A549 (cell line): ENCODE data around the gene RPL13A. TPM values are rescaled to one million over a fixed set of nuclear protein-coding genes. Genes with fewer than 3 reads are reported as not detected.
A peak's percentile ranks its signal among the peaks of the same experiment; 100 is the strongest.

Experiments
- ATAC-seq, 2 experiments: fragments of 200-7000 bp in 1 of 2; fragments of >200 bp in 1 of 2; cut with Nextera tagmentation in 1 of 2; cut with Tn5 transposase in 1 of 2; 3 replicates each; pipeline versions ENCODE4 v1.8.0 to v1.9.1; 2018 to 2020; ENCODE audit warnings: mild to moderate bottlenecking in 1 of 2, moderate library complexity in 1 of 2
- CTCF ChIA-PET: fragments of 300-600 bp; sonication (Branson Sonifier 250); formaldehyde crosslinking; extraction: SDS; loops from one replicate; lab custom pipeline; 2021; ENCODE audit warnings: antibody characterized with exemption, inconsistent platforms; lab: Yijun Ruan, JAX
- POLR2A ChIA-PET: fragments of 350-600 bp; formaldehyde crosslinking; extraction: SDS; loops from one replicate; lab custom pipeline; 2021; ENCODE audit warnings: antibody characterized with exemption, inconsistent platforms; lab: Yijun Ruan, JAX
- DNase-seq, 2 experiments: peaks; one replicate each; pipeline versions ENCODE4 v3.0.0 to v3.0.0-alpha.2; 2011 to 2016; ENCODE audit warnings: low read depth in 1 of 2, low spot score in 1 of 2
- FAIRE-seq: peaks from 2 replicates; lab custom pipeline; 2011; peaks lifted over from hg19 to GRCh38; lab: Jason Lieb, UNC
- H3K27ac ChIP-seq, 2 experiments: fragments of >200 bp; sonication (Bioruptor Twin); formaldehyde crosslinking; 3 replicates each; pipeline ENCODE4 v1.5.1; 2016 to 2017
- H3K4me1 ChIP-seq: fragments of >200 bp; sonication (Bioruptor Twin); formaldehyde crosslinking; 3 replicates; pipeline ENCODE4 v1.6.1; 2016
- H3K4me2 ChIP-seq: fragments of >200 bp; sonication (Bioruptor Twin); formaldehyde crosslinking; 3 replicates; pipeline ENCODE4 v1.6.1; 2016
- H3K4me3 ChIP-seq: fragments of >200 bp; sonication (Bioruptor Twin); formaldehyde crosslinking; 3 replicates; pipeline ENCODE4 v1.5.1; 2016
- H3K9me3 ChIP-seq: fragments of >200 bp; sonication (Bioruptor Twin); formaldehyde crosslinking; 3 replicates; pipeline ENCODE4 v1.6.1; 2016
- ATOH8 ChIP-seq: fragments of 250-450 bp; sonication (Bioruptor Pico); IDR thresholded peaks from 2 replicates; pipeline ENCODE4 v1.5.0; 2020; ENCODE audit warnings: low read depth, mild to moderate bottlenecking, moderate library complexity
- BHLHE40 ChIP-seq: IDR thresholded peaks from 2 replicates; pipeline ENCODE4 v1.6.1; 2012; ENCODE audit warnings: low read depth, low read length, inconsistent platforms
- CHD2 ChIP-seq: fragments of 150-350 bp; IDR thresholded peaks from 2 replicates; pipeline ENCODE4 v1.6.1; 2014; ENCODE audit warnings: low read length; ENCODE audit not compliant: partially characterized antibody
- E2F6 ChIP-seq: IDR thresholded peaks from 2 replicates; pipeline ENCODE4 v1.6.1; 2012; ENCODE audit warnings: low read depth, borderline replicate concordance
- EHF ChIP-seq: fragments of 250-450 bp; sonication (Bioruptor Pico); IDR thresholded peaks from 2 replicates; pipeline ENCODE4 v1.5.0; 2020; ENCODE audit warnings: mild to moderate bottlenecking
- ELK1 ChIP-seq: fragments of 150-350 bp; IDR thresholded peaks from 2 replicates; pipeline ENCODE4 v1.6.1; 2014; ENCODE audit warnings: low read depth, mild to moderate bottlenecking, low read length
- EP300 ChIP-seq, 2 experiments: fragments of >200 bp; sonication (Bioruptor Twin); formaldehyde crosslinking; IDR thresholded peaks; 2 replicates in 1 of 2; 3 replicates in 1 of 2; pipeline ENCODE4 v1.6.1; 2016 to 2017
- ESRRA ChIP-seq: fragments of 150-350 bp; IDR thresholded peaks from 2 replicates; pipeline ENCODE4 v1.6.1; 2014; ENCODE audit warnings: mild to moderate bottlenecking, low read length, borderline replicate concordance
- FOSL2 ChIP-seq, 2 experiments: fragments of 450-650 bp in 1 of 2; fragments of >200 bp in 1 of 2; sonication (Bioruptor Twin) in 1 of 2; formaldehyde crosslinking; IDR thresholded peaks; 2 replicates each; pipeline versions ENCODE4 v1.5.0 to v1.6.1; 2016 to 2020; ENCODE audit warnings: mild to moderate bottlenecking in 1 of 2, moderate library complexity in 1 of 2
- GATA3 ChIP-seq: IDR thresholded peaks from 2 replicates; pipeline ENCODE4 v1.6.1; 2012; ENCODE audit warnings: borderline replicate concordance
- HES2 ChIP-seq: fragments of >200 bp; sonication (Bioruptor Twin); formaldehyde crosslinking; IDR thresholded peaks from 2 replicates; pipeline ENCODE4 v1.6.1; 2016
- HEYL ChIP-seq: fragments of 250-450 bp; sonication (Bioruptor Pico); IDR thresholded peaks from 2 replicates; pipeline ENCODE4 v1.8.0; 2021; ENCODE audit warnings: mild to moderate bottlenecking, moderate library complexity
- HOXA7 ChIP-seq: fragments of 250-450 bp; sonication (Bioruptor Pico); IDR thresholded peaks from 2 replicates; pipeline ENCODE4 v1.5.0; 2020; ENCODE audit warnings: mild to moderate bottlenecking, moderate library complexity
- JUN ChIP-seq, 2 experiments: fragments of >200 bp; sonication (Bioruptor Twin); formaldehyde crosslinking; IDR thresholded peaks; 2 replicates in 1 of 2; 3 replicates in 1 of 2; pipeline ENCODE4 v1.6.1; 2016 to 2017
- NFE2L2 ChIP-seq: fragments of 150-350 bp; conservative IDR thresholded peaks from 2 replicates; pipeline ENCODE4 v1.6.1; 2014; ENCODE audit warnings: low read length
- PHF8 ChIP-seq: fragments of 200-600 bp; sonication (generic); IDR thresholded peaks from 2 replicates; pipeline ENCODE4 v1.6.1; 2016; ENCODE audit warnings: low read depth, mild to moderate bottlenecking, antibody characterized with exemption, moderate library complexity, borderline replicate concordance
- RCOR1 ChIP-seq: fragments of 150-350 bp; IDR thresholded peaks from 2 replicates; pipeline ENCODE4 v1.6.1; 2014; ENCODE audit warnings: antibody characterized with exemption, low read length, low read depth
- TP53 ChIP-seq: fragments of 250-450 bp; sonication (Bioruptor Pico); IDR thresholded peaks from 2 replicates; pipeline ENCODE4 v1.5.0; 2021; ENCODE audit warnings: mild to moderate bottlenecking, moderate library complexity
- WGBS: methylation state at CpG from one replicate; pipeline ENCODE4 v1.1.6; 2017; ENCODE audit errors: missing lambda C conversion rate; 5-methylcytosine and 5-hydroxymethylcytosine counted together
- polyA plus RNA-seq, 4 experiments: library from polyadenylated mRNA; depleted of rRNA in 3 of 4; stranded (reverse); fragments of >200 nt; fragmentation: RNase III in 1 of 4; extraction: RNeasy Plus Mini Kit Qiagen cat#74134 plus additional on column Dnase treatment in 1 of 4; gene quantifications; 2 replicates in 3 of 4; 3 replicates in 1 of 4; pipeline ENCODE4 v1.2.3, GENCODE V29; 2011 to 2017

Gene RPL13A
- polyA plus RNA-seq, 2 of the 4 experiments (the other 2 are of a cell fraction): 3,595 to 5,410 TPM

GRCh38 chr19:49453757-49454240 is 33.6 kb upstream of the RPL13A start:
- CTCF ChIA-PET: interaction anchor here (1.0 to 19.0 kb wide), 6 partner anchors 18 to 117 kb away, joined by 3 to 244 read pairs (median 46); partner anchors contain the start of genes FLT3LG and KASH5
- no peak for FAIRE-seq
- peak overlapping the region; percentile 89 for H3K4me2 ChIP-seq

GRCh38 chr19:49455773-49456172 is 31.6 kb upstream of the RPL13A start:
- CTCF ChIA-PET: interaction anchor here (1.5 to 19.0 kb wide), 4 partner anchors 16 to 91 kb away, joined by 4 to 244 read pairs (median 92); partner anchors contain the start of genes FLT3LG and KASH5
- TF ChIP-seq CHD2 (no peak), E2F6 (no peak), ELK1 (no peak), EHF (CRISPR knock-in tag) (no peak), JUN (IDR thresholded peaks at IDR 0.05) (no peak), TP53 (CRISPR knock-in tag) (no peak), FOSL2 (IDR thresholded peaks at IDR 0.05) (no peak), FOSL2 (CRISPR knock-in tag; IDR thresholded peaks at IDR 0.05) (no peak), ATOH8 (CRISPR knock-in tag) (no peak), ESRRA (no peak), NFE2L2 (no peak), BHLHE40 (no peak), EP300 (IDR thresholded peaks at IDR 0.05) (no peak), HES2 (no peak)
- TF ChIP-seq, all 56 proteins: peak for 0
- 65% methylated on average over 5 of the region's 5 CpGs for WGBS
- FAIRE-seq (no peak), ATAC-seq (no peak), DNase-seq (no peak)
- peaks cover 19% of the 10 kb centered on the region for H3K4me1 ChIP-seq
- no peak overlapping the region for H3K4me2 ChIP-seq
- H3K27ac ChIP-seq: peak overlapping the region in 1 of 2 experiments; percentile 9; a peak in 2 of 6 replicates
- H3K9me3 ChIP-seq: no peaks in the 10 kb centered on the region
- POLR2A ChIA-PET: interaction anchor here (1.1 kb wide), 1 partner anchor 23 kb away, joined by 3 read pairs; no protein-coding TSS in a partner anchor
- H3K4me3 ChIP-seq: no peak overlapping the region

More at GRCh38 chr19:49453757-49454240, 33.6 kb upstream of the RPL13A start:
- Histone ChIP-seq H3K27ac (peak overlapping the region; percentile 93 to 99), H3K4me1 (peaks cover 25% of the 10 kb centered on the region)
- WGBS: 38% methylated on average over 10 of the region's 10 CpGs
- POLR2A ChIA-PET: interaction anchor here (0.5 to 1.5 kb wide), 22 partner anchors 11 to 304 kb away, joined by 3 to 11 read pairs (median 4); partner anchors contain the start of genes DKKL1, FLT3LG, PRMT1 and RPL13A
- TF ChIP-seq EHF (CRISPR knock-in tag): no peak
- TF ChIP-seq HOXA7 (CRISPR knock-in tag): peak; percentile 64; the same call in 1 of the 2 replicates
- TF ChIP-seq PHF8: peak; percentile 86; the same call in 1 of the 2 replicates
- TF ChIP-seq GATA3: 0 out of 2 replicates have a peak, but pooled peaks have one; percentile 8
- TF ChIP-seq RCOR1: no peak
- TF ChIP-seq JUN (IDR thresholded peaks at IDR 0.05): no peak; a peak in 1 of 5 replicates
- TF ChIP-seq TP53 (CRISPR knock-in tag): peak; percentile 73; the same call in 1 of the 2 replicates
- TF ChIP-seq HEYL (CRISPR knock-in tag): 0 out of 2 replicates have a peak, but pooled peaks have one; percentile 45
- TF ChIP-seq, all 56 proteins: peak for 5
- Histone ChIP-seq H3K9me3 (no peaks in the 10 kb centered on the region), H3K4me3 (peak overlapping the region; percentile 90)
- peak in 1 of 2 experiments; percentile 21; a peak in 3 of 6 replicates for ATAC-seq
- DNase-seq: no peak
